Left forelimb (tissue), 1 donor: ENCODE measurements around the gene SP6.
A peak's percentile ranks its signal among the peaks of the same experiment; 100 is the strongest.

Experiments used
- DNase-seq: peaks from one replicate; pipeline ENCODE4 v3.0.0-alpha.2; 2018; ENCODE audit warnings: low spot score

SP6 gene

DNA sequence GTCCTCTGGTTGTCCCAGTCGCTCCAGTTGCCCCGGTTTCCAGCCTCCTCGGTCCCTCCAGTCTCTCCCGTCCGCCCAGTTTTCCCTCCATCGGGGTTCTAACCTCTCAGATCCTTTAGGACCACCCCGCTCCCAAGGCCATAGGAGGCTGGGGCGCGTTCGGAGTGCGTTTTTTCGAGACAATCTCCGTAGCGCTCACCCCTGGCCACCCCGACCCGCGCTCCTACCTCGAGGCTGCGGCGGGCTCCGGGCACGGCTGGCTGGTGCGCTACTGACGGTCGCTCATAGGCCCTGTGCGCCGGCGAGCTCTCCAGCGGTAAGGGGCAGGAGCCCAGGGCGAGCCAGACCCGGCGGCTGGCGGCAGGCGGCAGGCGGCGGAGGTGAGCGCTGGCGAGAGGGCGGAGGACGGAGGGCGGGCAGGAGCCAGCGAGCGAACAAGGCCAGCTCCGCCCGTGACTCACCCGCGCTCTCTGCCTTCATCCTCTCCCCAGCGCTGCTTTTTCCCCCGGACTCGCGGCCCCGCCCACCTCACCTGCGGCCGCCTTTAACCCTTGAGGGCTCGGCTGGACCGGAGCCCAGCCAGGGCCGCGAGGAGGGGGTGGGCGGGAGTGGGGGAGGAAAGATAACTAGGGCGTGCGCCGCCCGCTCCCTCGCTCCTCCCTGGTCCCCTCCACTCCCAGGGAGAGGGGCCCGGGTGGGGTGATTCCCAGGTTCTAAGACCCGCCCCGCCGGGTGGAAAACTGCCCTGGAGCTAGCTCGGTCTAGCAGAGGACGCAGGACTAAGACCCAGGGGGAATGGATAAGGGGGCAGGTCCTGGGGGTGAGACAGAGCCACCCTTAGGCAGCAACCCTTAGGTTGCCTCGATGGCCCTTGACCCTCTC, at the start of gene SP6:
Gene SP6, minus strand, starts transcription at position 472 of the 882 bp plus-strand sequence. CDS start 2,734 bp downstream, outside the sequence.
- no peak for DNase-seq

- no peak for DNase-seq
Measured at GRCh38 chr17:47899643-47900042, 48.7 kb upstream of the SP6 start.

DNA sequence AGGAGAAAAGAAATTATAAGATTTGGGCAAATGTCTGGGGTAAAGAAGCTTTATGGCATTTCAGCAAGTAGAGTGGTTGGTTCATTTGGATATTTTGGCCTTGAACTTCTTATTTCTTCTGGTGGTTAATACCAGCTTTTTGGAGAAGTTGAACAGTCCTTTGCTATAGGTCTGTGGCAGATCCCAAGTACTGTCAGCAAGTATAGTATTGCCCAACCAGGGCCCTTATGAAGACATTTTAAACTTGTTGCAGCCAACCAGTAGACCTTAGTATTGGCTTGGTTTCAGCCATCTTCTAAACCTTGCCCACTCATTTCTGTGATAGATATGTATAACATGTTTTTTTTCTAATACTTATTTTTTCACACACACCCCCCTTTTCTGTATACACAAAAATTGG, 47.3 kb upstream of the SP6 start:
- no peak for DNase-seq

DNA sequence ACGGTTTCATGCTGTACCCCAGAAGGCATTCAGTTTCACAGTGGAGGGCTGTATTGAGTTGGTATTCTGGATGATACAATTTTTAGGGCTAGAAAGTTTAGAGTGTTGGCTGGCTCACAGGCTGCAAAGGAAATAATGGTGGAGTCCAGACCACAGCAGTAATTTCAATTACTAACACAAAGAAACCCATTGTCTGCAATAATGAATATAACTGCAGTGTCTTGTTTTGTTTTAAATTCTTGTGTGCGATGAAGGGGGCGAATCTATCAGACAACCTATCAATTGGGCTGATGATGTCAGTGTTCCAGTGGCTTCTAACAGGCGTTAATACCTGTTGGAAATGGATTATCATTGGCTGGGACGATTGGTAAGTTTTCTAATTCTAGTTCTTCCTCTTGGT, 46.6 kb upstream of the SP6 start:
- DNase-seq = no peak

GRCh38 chr17:47896672-47897490, 45.9 kb upstream of the SP6 start:
- no peak for DNase-seq

DNA sequence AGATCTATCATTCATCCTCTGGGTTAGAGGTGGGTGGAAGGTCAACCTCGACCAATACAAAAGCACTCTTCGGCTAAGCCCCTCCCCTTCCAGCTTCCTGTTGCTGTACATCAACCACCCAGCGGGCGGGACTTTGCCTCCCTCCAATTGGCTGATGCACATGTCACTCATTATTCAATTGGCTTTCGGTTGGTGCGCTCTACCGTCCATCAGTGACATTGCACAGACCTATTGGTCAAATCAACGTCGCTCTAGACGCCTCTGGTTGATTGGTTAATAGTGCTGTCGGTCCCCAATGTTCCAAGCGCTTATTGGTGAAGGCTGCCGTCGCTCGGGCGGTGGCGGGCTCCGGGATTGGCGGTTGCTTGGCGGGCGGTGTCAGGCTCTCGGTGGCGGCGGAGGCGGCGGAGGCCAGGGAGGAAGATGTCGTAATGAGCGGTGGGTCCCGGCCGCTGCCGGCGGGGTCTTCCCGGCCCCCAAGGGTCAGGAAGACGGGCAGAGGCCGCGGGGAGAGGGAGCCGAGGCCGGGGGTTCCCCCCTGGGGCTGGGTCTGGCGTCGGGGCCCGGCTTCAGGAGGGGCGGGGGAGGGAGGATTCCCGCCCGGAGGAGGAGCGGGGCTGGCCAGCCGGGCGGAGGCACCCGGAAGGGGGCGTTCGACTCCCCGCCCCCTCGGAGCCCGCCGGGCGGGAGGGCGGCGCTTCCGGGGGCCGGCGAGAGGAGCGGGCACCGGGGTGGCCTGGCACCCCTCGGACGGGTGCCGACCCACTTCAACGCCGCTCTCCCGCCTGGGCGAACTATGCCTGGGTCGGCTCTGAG, 45.1 kb upstream of the SP6 start, which contains the start of gene SP2:
Gene SP2, plus strand, starts transcription at position 381 of the 816 bp plus-strand sequence. Its CDS starts 51 bp downstream, at position 432.
- peak; percentile 100 for DNase-seq

- DNase-seq = no peak
Measured at GRCh38 chr17:47895347-47895855, 44.4 kb upstream of the SP6 start.

DNA sequence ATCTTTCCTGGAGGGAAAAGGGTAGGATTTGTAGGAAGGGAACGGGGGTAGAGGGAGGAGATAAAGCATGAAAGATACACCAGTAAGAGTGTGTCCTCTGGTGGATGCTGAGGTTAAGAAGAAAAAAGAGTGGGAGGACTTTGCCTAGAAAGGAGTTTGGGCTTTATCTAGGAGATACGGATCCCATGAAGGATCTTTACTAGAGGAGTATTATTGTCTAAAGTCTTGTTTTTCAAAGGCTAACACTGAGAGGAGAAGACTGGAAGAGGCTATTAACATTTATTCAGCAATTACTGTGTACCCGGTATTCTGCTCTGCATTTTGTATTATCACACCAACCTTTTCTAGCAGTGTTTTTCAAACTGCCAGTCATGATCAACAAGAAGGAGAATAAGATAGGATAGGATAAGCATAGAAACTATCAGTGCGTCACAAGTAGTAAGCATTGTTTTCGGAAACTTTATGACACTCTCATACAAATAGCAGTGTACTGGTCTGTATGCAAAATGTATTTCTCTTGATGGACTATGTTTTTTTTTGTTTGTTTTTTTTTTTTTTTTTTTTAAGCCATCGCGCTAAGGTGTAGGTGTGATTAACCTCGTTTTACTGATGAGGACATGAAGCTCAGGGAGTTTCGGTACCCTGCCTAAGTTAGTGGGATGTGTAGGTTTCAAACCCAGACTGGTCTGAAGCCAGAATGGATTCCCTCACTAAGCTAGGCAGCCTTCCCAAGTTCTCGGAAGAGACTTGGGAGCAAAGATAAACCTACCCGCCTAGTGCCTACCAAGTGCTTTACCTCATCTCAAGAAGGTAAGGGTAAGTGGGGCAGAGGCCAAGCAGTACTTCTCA, 43.8 kb upstream of the SP6 start:
- DNase-seq = no peak

GRCh38 chr17:47891545-47892088, 40.7 kb upstream of the SP6 start:
- no peak for DNase-seq

GRCh38 chr17:47889734-47890529, 39.0 kb upstream of the SP6 start:
- peak; percentile 89 for DNase-seq

GRCh38 chr17:47888293-47888692, 37.3 kb upstream of the SP6 start:
- no peak for DNase-seq

DNA sequence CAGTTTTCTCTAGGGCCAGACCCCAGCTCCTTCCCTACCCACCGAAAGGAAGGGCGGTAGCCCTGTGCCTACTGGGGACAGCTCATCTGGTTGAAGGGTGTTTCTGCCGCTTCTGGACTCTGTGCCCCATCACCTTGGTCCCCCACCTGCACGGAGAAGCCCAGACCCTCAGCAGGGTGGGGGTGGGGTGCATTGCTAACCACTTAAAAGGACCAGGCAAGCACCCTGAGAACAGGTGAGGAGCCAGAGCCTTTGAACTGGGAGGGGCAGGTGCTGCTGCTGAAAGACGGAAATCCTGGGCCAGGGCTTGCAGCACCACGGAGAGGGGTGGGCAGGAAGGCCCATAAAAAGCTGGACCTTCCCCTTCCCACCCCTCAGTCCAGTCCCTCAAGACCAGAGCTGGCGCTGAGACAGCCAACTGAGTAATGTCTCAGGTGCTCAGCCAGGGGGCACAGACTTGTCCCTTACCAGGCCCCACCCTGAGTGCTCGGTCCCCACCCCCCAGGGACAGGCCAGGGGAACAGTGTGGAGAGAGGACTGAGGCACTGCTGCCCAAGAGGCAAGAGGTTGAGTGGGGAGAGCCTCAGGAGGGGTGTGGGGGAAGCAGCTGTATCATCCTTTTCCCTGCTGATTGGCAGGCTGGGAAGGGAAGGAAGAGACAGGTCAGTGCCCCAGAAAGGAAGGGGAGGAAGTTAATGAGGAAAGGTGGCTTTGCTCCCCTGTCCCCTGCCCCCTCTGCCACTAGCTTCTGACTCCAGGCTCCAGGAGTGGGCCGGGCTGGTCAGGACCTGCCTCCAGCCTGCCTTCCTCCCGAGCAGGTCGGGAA, 34.2 kb upstream of the SP6 start:
- no peak for DNase-seq

GRCh38 chr17:47884427-47884740, 33.4 kb upstream of the SP6 start:
- DNase-seq = no peak

- no peak for DNase-seq
Measured at GRCh38 chr17:47883589-47884426, 32.8 kb upstream of the SP6 start.

GRCh38 chr17:47882695-47883588, 32.0 kb upstream of the SP6 start:
- no peak for DNase-seq

GRCh38 chr17:47882247-47882646, 31.3 kb upstream of the SP6 start:
- no peak for DNase-seq
